MM.1S (cell line): Measurements from ENCODE around the gene NKAP.

Source experiments
- DNase-seq: peaks from one replicate; pipeline ENCODE4 v3.0.0-alpha.2; 2015
- H2AFZ ChIP-seq: fragments of 300-600 bp; sonication (generic); 2 replicates; pipeline ENCODE4 v1.6.0; 2016; ENCODE audit warnings: antibody characterized with exemption, low read length
- H3F3A ChIP-seq: fragments of 300-600 bp; sonication (generic); 2 replicates; pipeline ENCODE4 v1.6.1; 2016; ENCODE audit warnings: mild to moderate bottlenecking, antibody characterized with exemption, low read length, moderate library complexity, mixed read lengths; ENCODE audit not compliant: insufficient read depth
- H3K27ac ChIP-seq: fragments of 300-600 bp; sonication (generic); 2 replicates; pipeline ENCODE4 v1.5.1; 2016; ENCODE audit warnings: mild to moderate bottlenecking, low read length
- H3K27me3 ChIP-seq: fragments of 300-600 bp; sonication (generic); replicated peaks from 2 replicates; pipeline ENCODE4 v1.6.0; 2016; ENCODE audit warnings: low read length; ENCODE audit not compliant: insufficient read depth
- H3K36me3 ChIP-seq: fragments of 300-600 bp; sonication (generic); replicated peaks from 2 replicates; pipeline ENCODE4 v1.6.1; 2016; ENCODE audit warnings: mild to moderate bottlenecking, low read length, mixed read lengths; ENCODE audit not compliant: insufficient read depth
- H3K4me1 ChIP-seq: fragments of 300-600 bp; sonication (generic); 2 replicates; pipeline ENCODE4 v1.6.1; 2016; ENCODE audit warnings: low read length, mixed read lengths
- H3K4me2 ChIP-seq: fragments of 300-600 bp; sonication (generic); 2 replicates; pipeline ENCODE4 v1.6.0; 2016; ENCODE audit warnings: low read depth, low read length
- H3K4me3 ChIP-seq: fragments of 300-600 bp; sonication (generic); 2 replicates; pipeline ENCODE4 v1.5.1; 2016; ENCODE audit warnings: low read length, mixed read lengths
- H3K79me2 ChIP-seq: fragments of 300-600 bp; sonication (generic); 2 replicates; pipeline ENCODE4 v1.6.1; 2016; ENCODE audit warnings: mixed run types, low read length, mixed read lengths
- H3K9ac ChIP-seq: fragments of 300-600 bp; sonication (generic); 2 replicates; pipeline ENCODE4 v1.6.1; 2016; ENCODE audit warnings: low read length, mixed read lengths
- H3K9me2 ChIP-seq: fragments of 300-600 bp; sonication (generic); replicated peaks from 2 replicates; pipeline ENCODE4 v1.6.1; 2016; ENCODE audit warnings: mild to moderate bottlenecking, low read length, mixed read lengths; ENCODE audit not compliant: insufficient read depth
- H3K9me3 ChIP-seq: fragments of 300-600 bp; sonication (generic); replicated peaks from 2 replicates; pipeline ENCODE4 v1.6.1; 2016; ENCODE audit warnings: mild to moderate bottlenecking, low read length, mixed read lengths; ENCODE audit not compliant: insufficient read depth
- H4K20me1 ChIP-seq: fragments of 300-600 bp; sonication (generic); 2 replicates; pipeline ENCODE4 v1.6.1; 2016; ENCODE audit warnings: mild to moderate bottlenecking, low read length, moderate library complexity, mixed read lengths; ENCODE audit not compliant: insufficient read depth
- CTCF ChIP-seq: fragments of 300-600 bp; sonication (generic); IDR thresholded peaks from 2 replicates; pipeline ENCODE4 v1.5.1; 2016; ENCODE audit warnings: antibody characterized with exemption, low read length, mixed read lengths
- EZH2 ChIP-seq: fragments of 300-600 bp; sonication (generic); optimal IDR thresholded peaks from 2 replicates; pipeline ENCODE3; 2017; ENCODE audit warnings: low read depth, mild to moderate bottlenecking, antibody characterized with exemption, low read length, mixed read lengths
- EZH2phosphoT487 ChIP-seq: fragments of 300-600 bp; sonication (generic); IDR thresholded peaks from 2 replicates; pipeline ENCODE4 v1.6.1; 2018; ENCODE audit warnings: antibody characterized with exemption, low read length

The NKAP gene

GRCh38 chrX:119919835-119920585 is 23.5 kb downstream of the NKAP start:
- no peaks in the 10 kb centered on the region for H3K4me1 ChIP-seq
- H3K9ac ChIP-seq = no peak overlapping the region
- no peaks in the 10 kb centered on the region for H3F3A ChIP-seq
- no peaks in the 10 kb centered on the region for H3K9me3 ChIP-seq
- H3K79me2 ChIP-seq = no peaks in the 10 kb centered on the region
- no peak overlapping the region for H3K4me3 ChIP-seq
- DNase-seq = no peak
- H2AFZ ChIP-seq = no peak overlapping the region
- no peaks in the 10 kb centered on the region for H3K36me3 ChIP-seq
- no peak for TF ChIP-seq EZH2phosphoT487
- no peak for TF ChIP-seq CTCF
- no peak for TF ChIP-seq EZH2
- H3K9me2 ChIP-seq = no peaks in the 10 kb centered on the region
- H4K20me1 ChIP-seq = no peaks in the 10 kb centered on the region
- H3K27ac ChIP-seq = no peak overlapping the region
- H3K4me2 ChIP-seq = no peak overlapping the region
- H3K27me3 ChIP-seq = no peaks in the 10 kb centered on the region

GRCh38 chrX:119917877-119918276 is 25.7 kb downstream of the NKAP start:
- H3K79me2 ChIP-seq = no peaks in the 10 kb centered on the region
- H3K9me3 ChIP-seq = no peaks in the 10 kb centered on the region
- no peak overlapping the region for H3K9ac ChIP-seq
- no peak overlapping the region for H3K4me3 ChIP-seq
- no peaks in the 10 kb centered on the region for H3K4me1 ChIP-seq
- H3K27me3 ChIP-seq = no peaks in the 10 kb centered on the region
- TF ChIP-seq CTCF = no peak
- no peak for TF ChIP-seq EZH2phosphoT487
- no peak for TF ChIP-seq EZH2
- no peak for DNase-seq
- no peaks in the 10 kb centered on the region for H3K9me2 ChIP-seq
- no peaks in the 10 kb centered on the region for H3F3A ChIP-seq
- H2AFZ ChIP-seq = no peak overlapping the region
- H4K20me1 ChIP-seq = no peaks in the 10 kb centered on the region
- H3K36me3 ChIP-seq = no peaks in the 10 kb centered on the region
- H3K4me2 ChIP-seq = no peak overlapping the region
- H3K27ac ChIP-seq = no peak overlapping the region

GRCh38 chrX:119916310-119916709 is 27.2 kb downstream of the NKAP start:
- H3K9ac ChIP-seq = no peak overlapping the region
- no peak overlapping the region for H3K4me2 ChIP-seq
- no peaks in the 10 kb centered on the region for H3K27me3 ChIP-seq
- no peaks in the 10 kb centered on the region for H3K79me2 ChIP-seq
- TF ChIP-seq CTCF (no peak), EZH2 (no peak), EZH2phosphoT487 (no peak)
- H4K20me1 ChIP-seq = no peaks in the 10 kb centered on the region
- H3K4me3 ChIP-seq = no peak overlapping the region
- H3K9me3 ChIP-seq = no peaks in the 10 kb centered on the region
- no peaks in the 10 kb centered on the region for H3K4me1 ChIP-seq
- H3K27ac ChIP-seq = no peak overlapping the region
- no peak for DNase-seq
- no peak overlapping the region for H2AFZ ChIP-seq
- H3K36me3 ChIP-seq = no peaks in the 10 kb centered on the region
- H3F3A ChIP-seq = no peaks in the 10 kb centered on the region
- H3K9me2 ChIP-seq = no peaks in the 10 kb centered on the region
